Measurements from ENCODE around the gene PPP1R13L. TPM values are rescaled to one million over a fixed set of nuclear protein-coding genes. Genes with fewer than 3 reads are reported as not detected.

PPP1R13L gene
- total RNA-seq, 1 donor from 2014 or later = 17.6 TPM

DNA sequence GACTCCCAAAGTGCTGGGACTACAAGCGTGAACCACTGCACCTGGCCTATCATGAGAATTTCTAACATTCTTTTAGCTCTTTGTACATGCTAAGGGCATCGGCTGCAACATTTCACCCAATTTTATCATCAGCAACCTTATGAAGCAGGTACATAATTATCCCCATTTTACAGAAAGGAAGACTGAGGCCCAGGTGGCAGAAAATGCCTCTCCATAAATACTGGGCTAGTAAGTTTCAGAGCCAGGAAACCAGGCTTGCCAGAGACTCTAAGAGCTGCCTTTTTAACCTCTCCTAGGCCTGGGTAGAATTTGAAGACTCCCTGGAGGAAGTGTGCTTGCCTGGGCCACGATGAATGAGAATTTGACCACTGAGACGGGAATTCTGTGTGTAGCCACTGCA is 36.7 kb downstream of the PPP1R13L start:
- no peak for DNase-seq (ENCODE audit: low spot score)

DNA sequence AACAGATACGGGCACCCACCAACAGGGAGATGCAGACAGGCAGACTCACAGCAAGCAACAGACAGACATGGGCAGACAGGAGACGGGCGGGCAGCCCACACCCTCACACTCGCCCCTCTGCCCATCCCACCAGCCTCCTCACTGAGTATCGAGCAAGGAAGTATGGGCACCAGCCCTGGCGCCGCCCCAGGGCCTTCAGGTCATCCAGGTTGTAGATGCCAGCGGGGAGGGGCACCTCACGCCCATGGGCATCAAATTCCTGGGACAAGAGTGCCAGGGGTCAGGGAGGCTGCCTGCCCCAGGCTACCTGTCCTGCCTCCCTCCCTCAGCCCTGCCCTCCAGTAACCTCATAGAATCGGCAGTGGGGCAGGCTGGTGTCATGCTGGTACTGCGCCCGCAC is 40.2 kb downstream of the PPP1R13L start:
- no peak for DNase-seq (ENCODE audit: low spot score)

- no peak for DNase-seq (ENCODE audit: low spot score)
Observed at GRCh38 chr19:45363861-45364459, 40.9 kb downstream of the PPP1R13L start.

GRCh38 chr19:45362291-45362690 is 42.6 kb downstream of the PPP1R13L start:
- no peak for DNase-seq (ENCODE audit: low spot score)

DNA sequence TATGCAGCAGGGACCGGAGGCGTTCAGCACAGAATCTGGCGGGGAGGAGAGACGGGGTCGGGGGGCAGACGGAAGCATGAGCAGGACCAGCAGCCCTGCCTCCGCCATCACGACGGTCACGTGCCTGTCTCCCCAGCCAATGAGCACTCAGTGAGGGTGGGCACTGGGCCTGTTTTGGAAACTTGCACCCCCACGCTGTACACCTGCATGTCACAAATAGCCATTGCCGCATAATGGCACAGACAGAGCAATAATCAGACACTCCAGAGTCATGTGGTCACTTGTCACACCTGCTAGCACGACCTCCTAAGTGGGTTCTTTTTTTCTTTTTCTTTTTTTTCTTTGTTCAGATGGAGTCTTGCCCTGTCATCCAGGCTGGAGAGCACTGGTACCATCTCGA is 43.3 kb downstream of the PPP1R13L start:
- DNase-seq (ENCODE audit: low spot score) = no peak

- no peak for DNase-seq (ENCODE audit: low spot score)
Observed at GRCh38 chr19:45358213-45358792, 46.6 kb downstream of the PPP1R13L start.

- no peak for DNase-seq (ENCODE audit: low spot score)
Observed at GRCh38 chr19:45357445-45357783, 47.5 kb downstream of the PPP1R13L start.

DNA sequence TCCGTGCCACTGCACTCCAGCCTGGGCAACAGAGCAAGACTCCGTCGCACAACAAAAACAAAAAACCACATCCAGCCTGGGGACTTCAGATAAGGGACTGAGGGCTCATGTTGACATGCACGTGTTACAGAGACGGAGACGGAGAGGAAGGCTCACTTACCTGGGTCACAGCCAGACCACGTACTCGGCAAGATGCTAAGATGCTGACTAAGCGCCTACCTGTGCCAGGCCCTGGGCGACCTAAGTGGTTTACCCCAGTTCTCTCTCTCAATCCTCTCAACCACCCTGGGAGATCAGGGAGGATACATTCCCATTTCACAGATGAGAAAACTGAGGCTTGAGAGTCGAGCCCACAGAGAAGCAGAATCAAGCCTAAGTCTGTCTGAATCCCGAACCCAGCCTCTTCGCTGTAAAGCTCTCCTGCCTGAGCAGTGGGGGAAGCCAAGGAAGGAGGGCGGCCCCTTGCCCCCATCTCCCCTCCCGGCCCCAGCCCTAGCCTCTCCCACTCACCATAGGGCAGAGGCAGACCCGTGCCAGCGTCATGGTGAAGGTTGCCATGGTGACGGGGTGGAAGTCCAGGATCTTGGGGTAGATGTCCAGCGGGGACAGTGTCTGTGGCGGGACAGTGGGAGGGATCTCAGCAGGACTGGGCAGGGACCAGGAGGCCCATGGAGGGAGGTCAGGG is 48.0 kb downstream of the PPP1R13L start:
- no peak for DNase-seq (ENCODE audit: low spot score)

- no peak for DNase-seq (ENCODE audit: low spot score)
Observed at GRCh38 chr19:45355910-45356309, 49.0 kb downstream of the PPP1R13L start.

GRCh38 chr19:45355402-45355801 is 49.5 kb downstream of the PPP1R13L start:
- DNase-seq (ENCODE audit: low spot score) = no peak

GRCh38 chr19:45354241-45354842 is 50.5 kb downstream of the PPP1R13L start:
- no peak for DNase-seq (ENCODE audit: low spot score)

GRCh38 chr19:45352914-45353796 is 51.7 kb downstream of the PPP1R13L start:
- no peak for DNase-seq (ENCODE audit: low spot score)

GRCh38 chr19:45352471-45352870 is 52.4 kb downstream of the PPP1R13L start:
- no peak for DNase-seq (ENCODE audit: low spot score)

DNA sequence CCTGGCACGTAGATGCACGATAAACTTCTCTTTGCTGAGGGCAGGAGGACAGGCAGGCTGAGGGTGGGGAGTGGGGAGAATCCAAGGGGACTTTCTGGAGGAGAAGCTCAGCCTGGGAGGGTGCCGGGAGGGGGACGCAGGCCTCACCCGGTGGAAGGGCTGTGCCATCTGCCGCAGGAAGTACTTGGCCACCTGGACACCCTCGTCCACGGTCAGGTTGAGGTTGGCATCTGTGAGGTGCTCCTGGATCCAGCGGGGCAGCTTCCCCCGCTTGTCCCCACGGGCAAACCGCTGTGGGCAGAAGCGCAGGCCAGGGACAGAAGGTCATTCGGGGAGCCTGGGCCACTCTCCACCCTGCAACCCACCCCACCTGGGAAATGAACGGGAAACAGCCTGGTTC is 52.8 kb downstream of the PPP1R13L start:
- no peak for DNase-seq (ENCODE audit: low spot score)

DNA sequence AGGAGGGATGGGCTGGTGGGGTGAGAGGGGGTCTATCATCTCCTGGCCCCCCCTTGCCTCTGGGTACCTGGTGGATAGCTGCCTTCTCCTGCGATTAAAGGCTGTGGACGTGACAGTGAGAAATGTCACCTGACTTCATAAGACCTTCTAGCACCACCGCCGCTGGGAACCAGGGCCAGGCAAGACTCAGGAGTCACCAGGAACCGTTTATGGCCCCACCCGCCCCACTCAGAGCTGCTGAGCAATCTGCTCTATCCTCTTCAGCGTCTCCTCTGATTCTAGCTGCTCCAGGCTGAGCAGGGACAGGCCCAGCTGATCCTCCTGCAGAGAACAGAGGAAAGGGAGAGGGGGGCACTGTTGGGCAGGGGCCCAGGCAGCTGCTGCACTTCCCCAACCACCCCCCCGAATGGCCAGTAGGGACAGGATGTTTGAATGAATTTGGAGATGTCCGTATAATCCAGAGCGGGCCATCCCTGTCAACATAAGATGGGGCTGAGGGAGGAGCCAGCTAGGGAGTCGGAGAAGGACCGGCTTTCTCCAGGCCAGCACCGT is 53.4 kb downstream of the PPP1R13L start:
- DNase-seq (ENCODE audit: low spot score) = no peak

DNA sequence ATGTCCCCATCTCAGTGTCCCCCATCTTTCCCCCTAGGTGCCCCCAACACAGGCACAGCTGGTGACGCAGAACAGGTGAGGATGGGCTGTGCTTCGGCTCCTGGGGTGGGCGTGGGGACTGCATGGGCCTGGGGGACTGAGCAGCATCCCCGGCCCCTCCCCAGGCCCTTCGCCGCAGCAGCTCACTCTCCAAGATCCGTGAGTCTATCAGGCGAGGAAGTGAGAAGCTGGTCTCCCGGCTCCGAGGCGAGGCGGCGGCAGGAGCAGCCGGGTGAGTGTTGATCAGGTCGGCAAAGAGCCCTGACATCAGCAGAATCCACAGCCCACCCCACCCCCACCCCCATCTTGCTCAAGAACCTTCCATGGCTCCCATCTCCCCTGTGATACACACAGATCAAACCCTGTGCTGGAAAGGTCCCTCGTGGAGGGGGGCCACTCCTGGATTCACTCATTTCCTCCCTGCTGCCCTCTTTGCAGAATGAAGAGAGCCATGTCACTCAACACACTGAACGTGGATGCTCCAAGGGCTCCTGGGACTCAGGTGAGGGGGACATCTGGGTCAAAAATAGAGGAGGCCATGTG is 54.3 kb downstream of the PPP1R13L start:
- no peak for DNase-seq (ENCODE audit: low spot score)

- DNase-seq (ENCODE audit: low spot score) = no peak
Observed at GRCh38 chr19:45349430-45349941, 55.4 kb downstream of the PPP1R13L start.

- DNase-seq (ENCODE audit: low spot score) = no peak
Observed at GRCh38 chr19:45349126-45349415, 55.8 kb downstream of the PPP1R13L start.

GRCh38 chr19:45348367-45349125 is 56.3 kb downstream of the PPP1R13L start:
- DNase-seq (ENCODE audit: low spot score) = no peak

Measured in mesenteric fat pad (tissue), 1 donor.